Tibial nerve (tissue), 4 donors: ENCODE data around the gene CELA2B. TPM values are rescaled to one million over a fixed set of nuclear protein-coding genes. Genes with fewer than 3 reads are reported as not detected.
"Not testable (repeated sequence)": the region's sequence is repeated elsewhere in the genome, so short reads cannot be mapped to it uniquely, and the experiment has no call there.

ENCODE experiments used
- DNase-seq, 2 donors: peaks; one replicate each; pipeline ENCODE4 v3.0.0-alpha.2; 2019; ENCODE audit warnings: low spot score in 2 of 2
- H3K27ac ChIP-seq, 4 donors: fragments of 200-600 bp; sonication (generic) in 3 of 4; one replicate each; pipeline ENCODE4 v1.5.1; 2017 to 2019; ENCODE audit warnings: mild to moderate bottlenecking in 1 of 4
- H3K27me3 ChIP-seq, 2 donors: fragments of 200-600 bp; sonication (generic) in 1 of 2; one replicate each; pipeline versions ENCODE4 v1.5.1 to v1.6.0; 2017 to 2019
- H3K36me3 ChIP-seq, 3 donors: fragments of 200-600 bp; sonication (generic); one replicate each; pipeline ENCODE4 v1.5.1; 2018 to 2019
- H3K4me1 ChIP-seq, 4 donors: fragments of 200-600 bp; sonication (generic) in 3 of 4; one replicate each; pipeline ENCODE4 v1.5.1; 2017 to 2019
- H3K4me3 ChIP-seq, 4 donors: fragments of 200-600 bp; sonication (generic) in 3 of 4; one replicate each; pipeline ENCODE4 v1.5.1; 2017 to 2019; ENCODE audit warnings: mild to moderate bottlenecking in 1 of 4, moderate library complexity in 1 of 4
- H3K9me3 ChIP-seq, 4 donors: fragments of 200-600 bp; sonication (generic) in 3 of 4; one replicate each; pipeline ENCODE4 v1.5.1; 2017 to 2019
- EP300 ChIP-seq, 2 donors: sonication (generic); formaldehyde crosslinking; IDR thresholded peaks; one replicate each; pipeline ENCODE4 v1.6.1; 2017; ENCODE audit warnings: antibody characterized with exemption in 2 of 2, mild to moderate bottlenecking in 1 of 2
- POLR2A ChIP-seq, 2 donors: fragments of 450-650 bp; IDR thresholded peaks; one replicate each; pipeline ENCODE4 v1.6.1; 2017; ENCODE audit warnings: antibody characterized with exemption in 2 of 2, mild to moderate bottlenecking in 2 of 2, moderate library complexity in 2 of 2
- WGBS, 2 donors: methylation state at CpG; one replicate each; pipeline ENCODE4 v1.1.5; 2018; 5-methylcytosine and 5-hydroxymethylcytosine counted together
- total RNA-seq, 4 donors: library from RNA; depleted of rRNA; stranded (reverse); fragments of >200 nt; gene quantifications; one replicate each; pipeline ENCODE4 v1.1.0, GENCODE V29; 2016
- TF ChIP-seq, protein P1 (sequence below), 5 experiments: fragments of 200-600 bp in 3 of 5; fragments of 450-650 bp in 2 of 5; sonication (generic) in 3 of 5; IDR thresholded peaks; one replicate each; pipeline ENCODE4 v1.5.1; 2016 to 2019; ENCODE audit warnings: antibody characterized with exemption in 5 of 5, mild to moderate bottlenecking in 3 of 5, moderate library complexity in 2 of 5

The CELA2B gene
- total RNA-seq, 4 donors from 2014 or later, result not detected

GRCh38 chr1:15434739-15435138, 41.2 kb upstream of the CELA2B start:
- DNase-seq, H3K4me3 ChIP-seq, H3K27me3 ChIP-seq, H3K9me3 ChIP-seq, H3K27ac ChIP-seq, H3K36me3 ChIP-seq, H3K4me1 ChIP-seq: not testable (repeated sequence)
- TF ChIP-seq EP300 (IDR thresholded peaks at IDR 0.05), result peak in 1 of 2 donors; percentile 34
- 64 to 68% methylated on average over 8 of the region's 8 CpGs for WGBS, 2 donors

GRCh38 chr1:15435239-15436077, 40.4 kb upstream of the CELA2B start:
- no peak for DNase-seq
- H3K27me3 ChIP-seq, result no peaks in the 10 kb centered on the region
- H3K4me3 ChIP-seq, result no peak overlapping the region
- peaks cover 0 to 4% (median 0%) of the 10 kb centered on the region in 3 donors for H3K36me3 ChIP-seq
- WGBS, 2 donors, result 86 to 91% methylated on average over 17 of the region's 17 CpGs
- H3K4me1 ChIP-seq, result no peaks in the 10 kb centered on the region
- H3K9me3 ChIP-seq, result no peaks in the 10 kb centered on the region
- no peak for TF ChIP-seq EP300 (IDR thresholded peaks at IDR 0.05)
- TF ChIP-seq POLR2A (IDR thresholded peaks at IDR 0.05), result no peak
- TF ChIP-seq, protein P1, sequence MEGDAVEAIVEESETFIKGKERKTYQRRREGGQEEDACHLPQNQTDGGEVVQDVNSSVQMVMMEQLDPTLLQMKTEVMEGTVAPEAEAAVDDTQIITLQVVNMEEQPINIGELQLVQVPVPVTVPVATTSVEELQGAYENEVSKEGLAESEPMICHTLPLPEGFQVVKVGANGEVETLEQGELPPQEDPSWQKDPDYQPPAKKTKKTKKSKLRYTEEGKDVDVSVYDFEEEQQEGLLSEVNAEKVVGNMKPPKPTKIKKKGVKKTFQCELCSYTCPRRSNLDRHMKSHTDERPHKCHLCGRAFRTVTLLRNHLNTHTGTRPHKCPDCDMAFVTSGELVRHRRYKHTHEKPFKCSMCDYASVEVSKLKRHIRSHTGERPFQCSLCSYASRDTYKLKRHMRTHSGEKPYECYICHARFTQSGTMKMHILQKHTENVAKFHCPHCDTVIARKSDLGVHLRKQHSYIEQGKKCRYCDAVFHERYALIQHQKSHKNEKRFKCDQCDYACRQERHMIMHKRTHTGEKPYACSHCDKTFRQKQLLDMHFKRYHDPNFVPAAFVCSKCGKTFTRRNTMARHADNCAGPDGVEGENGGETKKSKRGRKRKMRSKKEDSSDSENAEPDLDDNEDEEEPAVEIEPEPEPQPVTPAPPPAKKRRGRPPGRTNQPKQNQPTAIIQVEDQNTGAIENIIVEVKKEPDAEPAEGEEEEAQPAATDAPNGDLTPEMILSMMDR (IDR thresholded peaks at IDR 0.05), result no peak
- no peak overlapping the region for H3K27ac ChIP-seq

GRCh38 chr1:15436881-15437442, 38.9 kb upstream of the CELA2B start:
- no peak overlapping the region for H3K4me3 ChIP-seq
- no peak overlapping the region for H3K27ac ChIP-seq
- 86 to 90% methylated on average over 6 of the region's 6 CpGs for WGBS, 2 donors
- TF ChIP-seq EP300 (IDR thresholded peaks at IDR 0.05), result no peak
- no peak for TF ChIP-seq POLR2A (IDR thresholded peaks at IDR 0.05)
- TF ChIP-seq, protein P1 (IDR thresholded peaks at IDR 0.05), result no peak
- no peaks in the 10 kb centered on the region for H3K27me3 ChIP-seq
- DNase-seq, result no peak
- no peaks in the 10 kb centered on the region for H3K4me1 ChIP-seq
- H3K9me3 ChIP-seq, result no peaks in the 10 kb centered on the region
- H3K36me3 ChIP-seq, result no peaks in the 10 kb centered on the region

- DNase-seq, result no peak
- Histone ChIP-seq H3K9me3 (no peaks in the 10 kb centered on the region), H3K4me3 (no peak overlapping the region), H3K27me3 (no peaks in the 10 kb centered on the region), H3K4me1 (no peaks in the 10 kb centered on the region), H3K27ac (no peak overlapping the region), H3K36me3 (no peaks in the 10 kb centered on the region)
- TF ChIP-seq EP300 (IDR thresholded peaks at IDR 0.05) (no peak), POLR2A (IDR thresholded peaks at IDR 0.05) (no peak)
- WGBS, 2 donors, result 92 to 93% methylated on average over 14 of the region's 14 CpGs
Observed at GRCh38 chr1:15439325-15439724, 36.6 kb upstream of the CELA2B start.

- Histone ChIP-seq H3K27ac (no peak overlapping the region), H3K4me3 (no peak overlapping the region), H3K27me3 (no peaks in the 10 kb centered on the region), H3K36me3 (no peaks in the 10 kb centered on the region), H3K9me3 (no peaks in the 10 kb centered on the region), H3K4me1 (no peaks in the 10 kb centered on the region)
- TF ChIP-seq POLR2A (IDR thresholded peaks at IDR 0.05) (no peak), EP300 (IDR thresholded peaks at IDR 0.05) (no peak)
- TF ChIP-seq, protein P1 (IDR thresholded peaks at IDR 0.05), result no peak
- no peak for DNase-seq
- 87 to 90% methylated on average over 13 of the region's 13 CpGs for WGBS, 2 donors
Observed at GRCh38 chr1:15440357-15440756, 35.5 kb upstream of the CELA2B start.

GRCh38 chr1:15441247-15441646, 34.7 kb upstream of the CELA2B start:
- no peaks in the 10 kb centered on the region for H3K9me3 ChIP-seq
- H3K27ac ChIP-seq, result no peak overlapping the region
- no peaks in the 10 kb centered on the region for H3K36me3 ChIP-seq
- H3K4me3 ChIP-seq, result no peak overlapping the region
- peaks cover 0 to 3% of the 10 kb centered on the region in 2 donors for H3K27me3 ChIP-seq
- DNase-seq, result no peak
- WGBS, 2 donors, result 81 to 88% methylated on average over 6 of the region's 6 CpGs
- TF ChIP-seq EP300 (IDR thresholded peaks at IDR 0.05), result no peak
- no peaks in the 10 kb centered on the region for H3K4me1 ChIP-seq
